Progenitor cell of endocrine pancreas (in vitro differentiated cells): ENCODE results near the gene P2RY6. TPM values are rescaled to one million over a fixed set of nuclear protein-coding genes. Genes with fewer than 3 reads are reported as not detected.

Experiments used
- DNase-seq: peaks from one replicate; pipeline ENCODE4 v3.0.0; 2021; ENCODE audit warnings: low spot score; ENCODE audit not compliant: unreplicated experiment
- H3K27ac Mint-ChIP-seq: 2 replicates; pipeline ENCODE4 v1.8.0; 2021; ENCODE audit warnings: mild to moderate bottlenecking, moderate library complexity, mixed read lengths
- H3K27me3 Mint-ChIP-seq: 2 replicates; pipeline ENCODE4 v1.8.0; 2021; ENCODE audit warnings: mixed read lengths
- H3K36me3 Mint-ChIP-seq: 2 replicates; pipeline ENCODE4 v1.8.0; 2022; ENCODE audit warnings: mixed read lengths; ENCODE audit not compliant: insufficient read depth
- H3K4me1 Mint-ChIP-seq: 2 replicates; pipeline ENCODE4 v1.8.0; 2021; ENCODE audit warnings: low read depth, mixed read lengths
- H3K4me3 Mint-ChIP-seq: 2 replicates; pipeline ENCODE4 v1.8.0; 2021; ENCODE audit warnings: low read depth, mild to moderate bottlenecking, moderate library complexity, mixed read lengths
- H3K9me3 Mint-ChIP-seq: 2 replicates; pipeline ENCODE4 v1.8.0; 2021; ENCODE audit warnings: low read depth, mixed read lengths
- CTCF ChIP-seq: fragments of 200-600 bp; sonication (generic); IDR thresholded peaks from one replicate; pipeline ENCODE4 v1.5.0; 2021; ENCODE audit warnings: antibody characterized with exemption, mild to moderate bottlenecking; ENCODE audit not compliant: unreplicated experiment
- total RNA-seq: library from RNA; stranded (reverse); gene quantifications from 2 replicates; pipeline ENCODE4 v1.2.1, GENCODE V29; 2021

P2RY6 gene
- total RNA-seq, 1 donor from 2014 or later, result 0.14 TPM

DNA sequence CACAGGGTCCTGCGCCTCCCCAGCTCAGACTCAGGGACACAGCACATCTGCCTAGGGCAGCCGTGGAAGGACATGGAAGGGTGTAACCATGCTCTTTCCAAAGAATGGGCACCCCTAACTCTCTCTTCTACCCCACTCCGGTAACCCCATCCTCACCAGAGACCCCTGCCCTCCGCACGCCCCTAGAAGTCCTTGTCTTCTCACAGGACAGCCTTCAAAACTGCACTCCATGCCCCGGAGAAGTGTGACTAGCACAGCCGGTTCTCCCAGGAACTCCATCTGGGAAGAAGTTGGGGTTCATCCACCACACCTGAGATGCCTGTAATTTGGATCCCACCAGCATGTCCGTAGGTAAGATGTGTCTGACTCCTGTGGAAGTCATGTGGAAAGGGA, 29.0 kb upstream of the P2RY6 start:
- peaks cover 2% of the 10 kb centered on the region for H3K4me1 Mint-ChIP-seq
- H3K4me3 Mint-ChIP-seq, result no peak overlapping the region
- peaks cover 21% of the 10 kb centered on the region for H3K27me3 Mint-ChIP-seq
- DNase-seq, result no peak
- no peak for TF ChIP-seq CTCF
- H3K9me3 Mint-ChIP-seq, result no peaks in the 10 kb centered on the region
- H3K27ac Mint-ChIP-seq, result no peak overlapping the region
- H3K36me3 Mint-ChIP-seq, result no peaks in the 10 kb centered on the region

DNA sequence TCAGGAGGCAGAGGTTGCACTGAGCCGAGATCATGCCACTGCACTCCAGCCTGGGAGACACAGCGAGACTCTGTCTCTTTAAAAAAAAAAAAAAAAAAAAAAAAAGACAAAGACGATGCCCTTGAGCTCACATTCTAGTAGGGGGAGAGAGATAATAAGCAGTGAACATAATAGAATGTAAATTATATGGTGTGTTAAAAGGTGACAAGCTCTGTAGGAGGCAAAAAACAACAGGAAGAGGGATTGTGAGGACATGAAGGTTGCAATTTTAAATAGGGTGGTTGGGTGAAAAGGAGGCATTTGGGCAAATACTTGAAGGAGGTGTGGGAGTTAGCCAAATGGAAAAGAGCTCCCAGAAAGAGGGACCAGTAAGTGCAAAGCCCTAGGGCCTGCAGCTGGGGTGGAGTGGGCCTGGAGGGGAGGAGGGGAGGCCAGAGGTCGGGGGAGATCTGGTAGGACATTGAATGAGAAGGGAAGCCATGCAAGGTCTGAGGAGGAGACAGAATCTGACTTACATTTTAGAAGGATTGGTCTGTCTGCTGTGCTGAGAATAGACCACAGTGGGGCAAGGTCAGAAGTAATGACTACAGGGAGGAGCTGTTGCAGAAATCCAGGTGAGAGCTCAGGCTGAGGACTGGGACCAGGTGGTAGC, 27.4 kb upstream of the P2RY6 start:
- Mint-ChIP-seq H3K9me3 (no peaks in the 10 kb centered on the region), H3K36me3 (no peaks in the 10 kb centered on the region), H3K4me3 (no peak overlapping the region), H3K27ac (no peak overlapping the region), H3K27me3 (peaks cover 21% of the 10 kb centered on the region), H3K4me1 (peaks cover 2% of the 10 kb centered on the region)
- DNase-seq, result no peak
- no peak for TF ChIP-seq CTCF

DNA sequence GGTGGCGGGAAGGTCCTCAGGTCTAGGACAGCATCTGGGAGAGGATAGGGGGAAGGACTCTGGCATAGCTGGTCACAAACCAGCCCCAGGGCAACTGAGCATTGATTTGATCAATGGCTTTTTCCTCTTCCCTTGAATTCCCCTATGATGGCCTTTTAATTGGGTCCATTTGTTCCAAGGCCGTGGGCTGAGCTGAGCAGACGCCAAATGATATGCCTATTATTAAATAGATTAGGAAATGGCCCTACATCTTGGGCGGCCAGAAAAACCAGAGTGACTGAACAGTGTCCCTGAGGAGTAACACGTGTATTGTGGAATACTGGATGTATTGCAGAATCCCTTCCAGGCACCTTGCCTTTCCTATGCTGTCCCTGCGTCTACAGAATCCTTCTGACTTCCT, 26.7 kb upstream of the P2RY6 start:
- Mint-ChIP-seq H3K4me3 (no peak overlapping the region), H3K27ac (no peak overlapping the region), H3K9me3 (no peaks in the 10 kb centered on the region), H3K4me1 (peaks cover 2% of the 10 kb centered on the region), H3K36me3 (no peaks in the 10 kb centered on the region), H3K27me3 (peaks cover 21% of the 10 kb centered on the region)
- no peak for DNase-seq
- no peak for TF ChIP-seq CTCF

GRCh38 chr11:73246303-73246702, 25.8 kb upstream of the P2RY6 start:
- no peak overlapping the region for H3K4me3 Mint-ChIP-seq
- no peak for TF ChIP-seq CTCF
- no peaks in the 10 kb centered on the region for H3K9me3 Mint-ChIP-seq
- no peak for DNase-seq
- no peaks in the 10 kb centered on the region for H3K36me3 Mint-ChIP-seq
- no peak overlapping the region for H3K27ac Mint-ChIP-seq
- H3K27me3 Mint-ChIP-seq, result peaks cover 21% of the 10 kb centered on the region
- peaks cover 2% of the 10 kb centered on the region for H3K4me1 Mint-ChIP-seq

- DNase-seq, result no peak
- no peak overlapping the region for H3K27ac Mint-ChIP-seq
- no peak overlapping the region for H3K4me3 Mint-ChIP-seq
- peaks cover 18% of the 10 kb centered on the region for H3K27me3 Mint-ChIP-seq
- no peaks in the 10 kb centered on the region for H3K9me3 Mint-ChIP-seq
- no peaks in the 10 kb centered on the region for H3K36me3 Mint-ChIP-seq
- no peaks in the 10 kb centered on the region for H3K4me1 Mint-ChIP-seq
- TF ChIP-seq CTCF, result no peak
These were observed 23.5 kb upstream of the P2RY6 start for GRCh38 chr11:73248526-73249185.
